Measurements from ENCODE around the gene CDC14A.
"Not testable (repeated sequence)": the region's sequence is repeated elsewhere in the genome, so short reads cannot be mapped to it uniquely, and the experiment has no call there.

The CDC14A gene

GRCh38 chr1:100359139-100359538 lies 6.8 kb downstream of the CDC14A start:
- H3K4me3 ChIP-seq (ENCODE audit: low read depth, low read length): no peak overlapping the region
- no peak for TF ChIP-seq CTCF (IDR thresholded peaks at IDR 0.05; ENCODE audit: low read depth, low read length)

GRCh38 chr1:100360790-100361510 lies 8.6 kb downstream of the CDC14A start:
- no peak overlapping the region for H3K4me3 ChIP-seq (ENCODE audit: low read depth, low read length)
- TF ChIP-seq CTCF (IDR thresholded peaks at IDR 0.05; ENCODE audit: low read depth, low read length): no peak

GRCh38 chr1:100361511-100362089 lies 9.3 kb downstream of the CDC14A start:
- TF ChIP-seq CTCF (IDR thresholded peaks at IDR 0.05; ENCODE audit: low read depth, low read length): no peak
- no peak overlapping the region for H3K4me3 ChIP-seq (ENCODE audit: low read depth, low read length)

GRCh38 chr1:100362821-100363466 lies 10.6 kb downstream of the CDC14A start:
- H3K4me3 ChIP-seq (ENCODE audit: low read depth, low read length): no peak overlapping the region

GRCh38 chr1:100363831-100364230 lies 11.5 kb downstream of the CDC14A start:
- H3K4me3 ChIP-seq (ENCODE audit: low read depth, low read length): no peak overlapping the region
- TF ChIP-seq CTCF (IDR thresholded peaks at IDR 0.05; ENCODE audit: low read depth, low read length): no peak

More at GRCh38 chr1:100362821-100363466, 10.6 kb downstream of the CDC14A start:
- no peak for TF ChIP-seq CTCF (IDR thresholded peaks at IDR 0.05; ENCODE audit: low read depth, low read length)

- no peak for TF ChIP-seq CTCF (IDR thresholded peaks at IDR 0.05; ENCODE audit: low read depth, low read length)
- no peak overlapping the region for H3K4me3 ChIP-seq (ENCODE audit: low read depth, low read length)
Observed at GRCh38 chr1:100364697-100365096, 12.4 kb downstream of the CDC14A start.

- no peak for TF ChIP-seq CTCF (IDR thresholded peaks at IDR 0.05; ENCODE audit: low read depth, low read length)
- H3K4me3 ChIP-seq (ENCODE audit: low read depth, low read length): no peak overlapping the region
Observed at GRCh38 chr1:100366209-100366525, 13.9 kb downstream of the CDC14A start.

- not testable (repeated sequence) for H3K4me3 ChIP-seq (ENCODE audit: low read depth, low read length)
Observed at GRCh38 chr1:100369339-100369738, 17.0 kb downstream of the CDC14A start.

- H3K4me3 ChIP-seq (ENCODE audit: low read depth, low read length): not testable (repeated sequence)
Observed at GRCh38 chr1:100373953-100374352, 21.6 kb downstream of the CDC14A start.

- H3K4me3 ChIP-seq (ENCODE audit: low read depth, low read length): not testable (repeated sequence)
Observed at GRCh38 chr1:100376890-100377289, 24.6 kb downstream of the CDC14A start.
